Measurements from ENCODE around the gene SUGCT. TPM values are rescaled to one million over a fixed set of nuclear protein-coding genes. Genes with fewer than 3 reads are reported as not detected.

Gene SUGCT
- total and polyA plus RNA-seq, 2 of the 13 experiments (the other 11 are each of a cell fraction or from before 2014, with no cell fraction given), result 10.1 to 22.2 TPM

DNA sequence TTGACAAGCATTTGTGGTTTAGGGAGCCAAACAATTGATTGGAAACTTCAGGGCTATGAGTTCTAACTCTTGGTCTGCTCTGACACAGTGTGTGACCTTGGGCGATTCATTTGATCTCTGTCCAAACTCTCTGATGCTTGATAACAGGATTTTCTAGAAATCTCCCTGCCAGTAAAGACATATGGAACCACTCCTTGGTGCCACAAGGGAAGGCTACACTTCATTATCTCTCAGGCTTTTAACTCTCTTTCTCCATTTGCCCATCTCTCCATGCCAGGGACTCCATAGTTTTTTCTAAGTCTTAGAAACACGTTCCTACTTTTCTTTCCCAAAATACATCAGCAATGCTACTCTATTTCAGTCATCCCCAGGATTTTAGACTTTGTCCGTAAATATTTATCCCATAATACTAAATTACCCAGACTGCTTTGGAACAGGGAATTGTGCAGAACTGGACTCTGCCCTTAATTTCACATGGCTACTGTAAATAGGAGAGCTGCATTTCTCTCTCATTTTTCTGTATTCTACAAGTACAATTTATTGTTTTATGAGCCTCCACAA lies 488.2 kb downstream of the SUGCT start (continued):
- TF ChIP-seq HDAC6 (IDR thresholded peaks at IDR 0.05; ENCODE audit: low read depth, low read length) (no peak), ASH2L (IDR thresholded peaks at IDR 0.05; ENCODE audit: insufficient read length, low read depth, low read length) (peak; percentile 89), ZUFSP (CRISPR knock-in tag; IDR thresholded peaks at IDR 0.05; ENCODE audit: borderline replicate concordance) (no peak), KDM2A (CRISPR knock-in tag; IDR thresholded peaks at IDR 0.05; ENCODE audit: borderline replicate concordance, low read depth) (no peak), SUZ12 (IDR thresholded peaks at IDR 0.05; ENCODE audit: low read depth, low read length) (no peak), ZNF652 (CRISPR knock-in tag; IDR thresholded peaks at IDR 0.05; ENCODE audit: borderline replicate concordance, low read depth) (no peak), TCF7 (IDR thresholded peaks at IDR 0.05; ENCODE audit: low read depth) (no peak), MAFK (conservative IDR thresholded peaks at IDR 0.05 in 1 of 2, IDR thresholded peaks at IDR 0.05 in 1 of 2; ENCODE audit: low read length in 2 of 2) (no peak), ZNF138 (CRISPR knock-in tag; IDR thresholded peaks at IDR 0.05; ENCODE audit: low read depth) (no peak), SMARCC2 (IDR thresholded peaks at IDR 0.05) (no peak), DBP (CRISPR knock-in tag; IDR thresholded peaks at IDR 0.05; ENCODE audit: not compliant biosample characterization) (no peak), ARNT (IDR thresholded peaks at IDR 0.05) (no peak), PRDM15 (CRISPR knock-in tag; IDR thresholded peaks at IDR 0.05) (no peak), SMAD3 (CRISPR knock-in tag; IDR thresholded peaks at IDR 0.05) (no peak), ZKSCAN5 (CRISPR knock-in tag; IDR thresholded peaks at IDR 0.05) (no peak), TFAP4 (IDR thresholded peaks at IDR 0.05; ENCODE audit: borderline replicate concordance, low read depth) (0 out of 2 replicates have a peak, but pooled peaks have one; percentile 15), SP2 (CRISPR knock-in tag; IDR thresholded peaks at IDR 0.05) (no peak), ZNF775 (CRISPR knock-in tag; IDR thresholded peaks at IDR 0.05; ENCODE audit: borderline replicate concordance) (no peak), ZNF513 (CRISPR knock-in tag; conservative IDR thresholded peaks at IDR 0.05) (no peak), FOXP1 (IDR thresholded peaks at IDR 0.05) (no peak), FOXP1 (CRISPR knock-in tag; IDR thresholded peaks at IDR 0.05) (peak; percentile 28; the same call in 1 of the 2 replicates), ZNF441 (CRISPR knock-in tag; IDR thresholded peaks at IDR 0.05; ENCODE audit: borderline replicate concordance) (no peak), ZNF577 (CRISPR knock-in tag; IDR thresholded peaks at IDR 0.05; ENCODE audit: borderline replicate concordance, low read depth) (no peak)
